Gastroesophageal sphincter (tissue), 4 donors: Measurements from ENCODE around the gene CARMIL3. TPM values are rescaled to one million over a fixed set of nuclear protein-coding genes. Genes with fewer than 3 reads are reported as not detected.
"Not testable (repeated sequence)": the region's sequence is repeated elsewhere in the genome, so short reads cannot be mapped to it uniquely, and the experiment has no call there.

ENCODE experiments used
- ATAC-seq: fragments of 150-250 bp; one replicate; pipeline ENCODE4 v1.9.1; 2016; ENCODE audit warnings: mild to moderate bottlenecking, moderate library complexity
- H3K27ac ChIP-seq, 4 donors: fragments of 200-600 bp; sonication (generic) in 3 of 4; 1 replicate in 3 of 4; 2 replicates in 1 of 4; pipeline ENCODE4 v1.5.1; 2016 to 2019
- H3K27me3 ChIP-seq: fragments of 200-600 bp; sonication (generic); one replicate; pipeline ENCODE4 v1.5.1; 2019
- H3K36me3 ChIP-seq, 2 donors: fragments of 200-600 bp; sonication (generic); one replicate each; pipeline ENCODE4 v1.5.1; 2019; ENCODE audit warnings: control low read depth in 1 of 2
- H3K4me1 ChIP-seq, 3 donors: fragments of 200-600 bp; sonication (generic); 1 replicate in 2 of 3; 2 replicates in 1 of 3; pipeline ENCODE4 v1.5.1; 2016 to 2019; ENCODE audit warnings: control low read depth in 2 of 3
- H3K4me3 ChIP-seq, 2 donors: fragments of 200-600 bp; sonication (generic); one replicate each; pipeline ENCODE4 v1.5.1; 2019; ENCODE audit warnings: mild to moderate bottlenecking in 1 of 2, moderate library complexity in 1 of 2
- H3K9me3 ChIP-seq, 3 donors: fragments of 200-600 bp; sonication (generic); one replicate each; pipeline ENCODE4 v1.5.1; 2017 to 2019; ENCODE audit warnings: control low read depth in 2 of 3
- EP300 ChIP-seq: sonication (generic); formaldehyde crosslinking; IDR thresholded peaks from one replicate; pipeline ENCODE4 v1.6.1; 2017; ENCODE audit warnings: antibody characterized with exemption, mild to moderate bottlenecking
- WGBS, 2 donors: methylation state at CpG; one replicate each; pipeline ENCODE4 v1.1.5; 2018; ENCODE audit warnings: low coverage in 1 of 2; 5-methylcytosine and 5-hydroxymethylcytosine counted together
- total RNA-seq, 4 donors: library from RNA; depleted of rRNA; stranded (reverse); fragments of >200 nt; gene quantifications; one replicate each; pipeline ENCODE4 v1.1.0, GENCODE V29; 2016
- TF ChIP-seq, protein P1 (sequence below), 4 experiments: fragments of 200-600 bp in 2 of 4; fragments of 450-650 bp in 2 of 4; sonication (generic) in 1 of 4; IDR thresholded peaks; one replicate each; pipeline ENCODE4 v1.5.1; 2017 to 2019; ENCODE audit warnings: antibody characterized with exemption in 4 of 4, mild to moderate bottlenecking in 2 of 4, moderate library complexity in 2 of 4

Gene CARMIL3
- total RNA-seq, 4 donors from 2014 or later: 0.12 to 0.47 (median 0.17) TPM; not detected in 1

DNA sequence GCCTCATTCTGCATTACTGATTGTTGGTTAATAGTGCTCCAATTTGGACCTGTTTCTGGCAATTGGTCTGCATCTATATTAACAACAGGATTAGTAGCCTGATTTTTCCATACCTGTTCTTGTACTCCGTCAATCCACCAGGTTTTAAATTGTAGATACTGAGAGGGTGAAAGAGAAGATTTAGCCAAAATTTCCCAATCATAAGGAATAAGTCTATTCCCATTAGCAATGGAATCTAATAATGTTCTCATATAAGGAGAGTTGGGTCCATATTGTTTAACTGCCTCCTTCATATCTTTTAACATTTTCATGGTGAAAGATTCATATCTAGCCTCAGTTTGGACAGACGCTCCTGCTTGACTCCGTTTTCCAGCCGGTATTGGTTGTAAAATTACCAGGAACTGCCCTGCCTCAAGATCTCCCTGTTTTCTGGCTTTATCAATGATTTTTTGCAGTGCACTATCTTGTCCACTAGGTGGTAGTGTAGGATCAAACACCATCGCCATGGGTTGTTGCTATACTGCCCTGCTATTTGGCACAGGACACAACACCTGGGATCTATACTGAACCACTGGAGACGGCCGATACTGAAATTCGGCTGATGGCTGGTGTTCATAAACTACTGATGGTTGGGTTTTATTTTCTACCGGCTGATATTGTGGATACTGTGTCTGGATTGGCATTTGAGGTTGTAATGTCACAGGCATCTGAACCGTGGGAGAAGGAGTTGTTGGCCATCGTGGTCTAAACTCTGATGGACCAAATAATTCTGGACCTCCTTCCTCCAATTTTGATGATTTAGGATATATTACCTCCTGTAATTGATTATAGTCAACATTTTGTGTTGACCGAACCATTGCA lies 37.9 kb upstream of the CARMIL3 start:
- 25 to 78% methylated on average over 4 to 12 of the region's 12 CpGs for WGBS, 2 donors
- H3K9me3 ChIP-seq: no peaks in the 10 kb centered on the region
- TF ChIP-seq EP300: no peak
- TF ChIP-seq, protein P1, sequence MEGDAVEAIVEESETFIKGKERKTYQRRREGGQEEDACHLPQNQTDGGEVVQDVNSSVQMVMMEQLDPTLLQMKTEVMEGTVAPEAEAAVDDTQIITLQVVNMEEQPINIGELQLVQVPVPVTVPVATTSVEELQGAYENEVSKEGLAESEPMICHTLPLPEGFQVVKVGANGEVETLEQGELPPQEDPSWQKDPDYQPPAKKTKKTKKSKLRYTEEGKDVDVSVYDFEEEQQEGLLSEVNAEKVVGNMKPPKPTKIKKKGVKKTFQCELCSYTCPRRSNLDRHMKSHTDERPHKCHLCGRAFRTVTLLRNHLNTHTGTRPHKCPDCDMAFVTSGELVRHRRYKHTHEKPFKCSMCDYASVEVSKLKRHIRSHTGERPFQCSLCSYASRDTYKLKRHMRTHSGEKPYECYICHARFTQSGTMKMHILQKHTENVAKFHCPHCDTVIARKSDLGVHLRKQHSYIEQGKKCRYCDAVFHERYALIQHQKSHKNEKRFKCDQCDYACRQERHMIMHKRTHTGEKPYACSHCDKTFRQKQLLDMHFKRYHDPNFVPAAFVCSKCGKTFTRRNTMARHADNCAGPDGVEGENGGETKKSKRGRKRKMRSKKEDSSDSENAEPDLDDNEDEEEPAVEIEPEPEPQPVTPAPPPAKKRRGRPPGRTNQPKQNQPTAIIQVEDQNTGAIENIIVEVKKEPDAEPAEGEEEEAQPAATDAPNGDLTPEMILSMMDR (IDR thresholded peaks at IDR 0.05): peak; percentile 91 to 94 (median 92)
- H3K27ac ChIP-seq: no peak overlapping the region
- peaks cover 0 to 33% (median 3%) of the 10 kb centered on the region in 3 donors for H3K4me1 ChIP-seq
- H3K36me3 ChIP-seq: no peaks in the 10 kb centered on the region
- H3K27me3 ChIP-seq: no peaks in the 10 kb centered on the region
- H3K4me3 ChIP-seq: no peak overlapping the region
- ATAC-seq: peak; percentile 77

DNA sequence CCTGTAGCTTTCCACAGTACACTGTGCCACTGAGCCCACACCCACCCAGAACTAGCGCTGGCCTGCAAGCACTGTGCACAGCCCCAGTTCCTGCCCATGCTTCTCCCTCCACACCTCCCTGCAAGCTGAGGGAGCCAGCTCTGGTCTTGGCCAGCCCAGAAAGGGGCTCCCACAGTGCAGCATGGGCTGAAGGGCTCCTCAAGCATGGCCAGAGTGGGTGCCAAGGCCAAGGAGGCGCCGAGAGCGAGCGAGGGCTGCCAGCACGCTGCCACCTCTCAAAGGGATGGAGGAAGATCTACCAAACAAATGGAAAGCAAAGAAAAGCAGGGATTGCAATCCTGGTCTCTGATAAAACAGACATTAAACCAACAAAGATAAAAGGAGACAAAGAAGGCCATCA lies 36.1 kb upstream of the CARMIL3 start:
- no CpG with 5 or more reads among the region's 6 CpGs for WGBS, 2 donors
- H3K4me3 ChIP-seq, ATAC-seq: not testable (repeated sequence)

DNA sequence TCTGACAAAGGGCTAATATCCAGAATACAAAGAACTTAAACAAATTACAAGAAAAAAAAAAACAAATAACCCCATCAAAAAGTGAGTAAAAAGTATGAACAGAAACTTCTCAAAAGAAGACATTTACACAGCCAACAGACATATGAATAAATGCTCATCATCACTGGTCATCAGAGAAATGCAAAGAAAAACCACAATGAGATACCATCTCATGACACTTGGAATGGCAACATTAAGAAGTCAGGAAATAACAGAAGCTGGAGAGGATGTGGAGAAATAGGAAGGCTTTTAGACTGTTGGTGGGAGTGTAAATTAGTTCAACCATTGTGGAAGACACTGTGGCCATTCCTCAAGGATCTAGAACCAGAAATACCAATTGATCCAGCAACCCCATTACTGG lies 32.8 kb upstream of the CARMIL3 start:
- not testable (repeated sequence) for H3K4me1 ChIP-seq, H3K36me3 ChIP-seq, H3K27ac ChIP-seq, H3K27me3 ChIP-seq, H3K9me3 ChIP-seq, ATAC-seq, H3K4me3 ChIP-seq

More for the DNA sequence above, 36.1 kb upstream of the CARMIL3 start:
- not testable (repeated sequence) for H3K27ac ChIP-seq, H3K36me3 ChIP-seq, H3K9me3 ChIP-seq, H3K27me3 ChIP-seq
- peaks cover 0 to 25% (median 3%) of the 10 kb centered on the region in 3 donors for H3K4me1 ChIP-seq

DNA sequence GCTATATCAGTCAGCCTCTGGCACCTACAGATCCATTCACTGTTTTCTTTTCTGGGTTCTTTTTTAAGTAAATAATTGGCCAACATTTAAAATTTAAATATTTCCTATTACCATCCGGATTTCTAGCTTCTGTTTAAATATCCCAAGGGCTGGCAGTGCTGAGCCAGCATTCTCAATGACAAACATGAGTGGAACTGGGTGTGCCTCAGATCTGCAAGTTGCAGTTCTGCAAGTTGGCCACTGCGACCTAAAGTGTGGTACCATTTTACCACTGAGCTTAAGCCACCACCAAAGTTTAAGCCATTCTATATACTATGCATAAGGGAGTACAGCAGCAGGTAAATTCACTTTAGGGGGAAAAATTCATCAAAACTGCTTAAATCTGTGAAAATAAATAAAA lies 31.9 kb upstream of the CARMIL3 start:
- H3K4me3 ChIP-seq, ATAC-seq, H3K27me3 ChIP-seq, H3K9me3 ChIP-seq, H3K36me3 ChIP-seq, H3K27ac ChIP-seq, H3K4me1 ChIP-seq: not testable (repeated sequence)
- 33 to 60% methylated on average over 1 to 2 of the region's 2 CpGs for WGBS, 2 donors

DNA sequence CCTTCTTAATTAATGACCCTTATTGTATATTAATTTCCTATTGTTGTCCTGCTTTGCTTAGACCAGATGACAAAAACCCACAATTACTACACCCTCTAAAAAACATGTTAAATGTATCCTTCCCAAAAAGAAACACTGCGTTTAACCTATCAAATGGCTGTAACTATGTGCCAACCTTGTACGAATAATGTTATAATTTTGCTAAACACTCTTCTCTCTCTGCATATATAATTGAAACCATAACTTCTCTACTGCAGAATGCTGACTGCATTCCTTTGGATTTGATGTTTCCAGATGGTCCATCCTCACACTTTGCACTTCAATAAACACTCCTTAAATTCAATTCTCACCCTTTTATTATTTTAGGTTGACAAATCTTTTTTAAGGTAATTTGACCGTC lies 31.3 kb upstream of the CARMIL3 start:
- H3K4me3 ChIP-seq, H3K9me3 ChIP-seq, H3K36me3 ChIP-seq, ATAC-seq, H3K27me3 ChIP-seq, H3K27ac ChIP-seq, H3K4me1 ChIP-seq: not testable (repeated sequence)
- 89% methylated on average over 2 of the region's 3 CpGs for WGBS, 2 donors

DNA sequence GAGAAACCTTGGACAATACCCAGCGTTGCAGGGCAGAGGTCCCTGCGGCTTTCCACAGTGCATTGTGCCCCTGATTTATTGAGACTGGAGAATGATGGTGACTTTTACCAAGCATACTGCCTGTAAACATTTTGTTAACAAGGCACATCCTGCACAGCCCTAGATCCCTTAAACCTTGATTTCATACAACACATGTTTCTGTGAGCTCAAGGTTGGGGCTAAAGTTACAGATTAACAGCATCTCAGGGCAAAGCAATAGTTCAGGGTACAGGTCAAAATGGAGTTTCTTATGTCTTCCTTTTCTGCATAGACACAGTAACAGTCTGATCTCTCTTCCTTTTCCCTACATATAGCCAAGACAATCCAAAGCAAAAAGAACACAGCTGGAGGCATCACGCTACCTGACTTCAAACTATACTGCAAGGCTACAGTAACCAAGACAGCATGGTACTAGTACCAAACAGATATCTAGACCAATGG lies 26.8 kb upstream of the CARMIL3 start:
- H3K36me3 ChIP-seq, H3K9me3 ChIP-seq, H3K4me3 ChIP-seq, H3K4me1 ChIP-seq, ATAC-seq, H3K27ac ChIP-seq, H3K27me3 ChIP-seq: not testable (repeated sequence)
- WGBS, 2 donors: no CpG with 5 or more reads among the region's 3 CpGs

DNA sequence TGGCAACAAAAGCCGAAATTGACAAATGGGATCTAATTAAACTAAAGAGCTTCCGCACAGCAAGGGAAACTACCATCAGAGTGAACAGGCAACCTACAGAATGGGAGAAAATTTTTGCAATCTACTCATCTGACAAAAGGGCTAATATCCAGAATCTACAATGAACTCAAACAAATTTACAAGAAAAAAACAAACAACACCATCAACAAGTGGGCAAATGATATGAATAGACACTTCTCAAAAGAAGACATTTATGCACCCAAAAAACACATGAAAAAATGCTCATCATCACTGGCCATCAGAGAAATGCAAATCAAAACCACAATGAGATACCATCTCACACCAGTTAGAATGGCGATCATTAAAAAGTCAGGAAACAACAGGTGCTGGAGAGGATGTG lies 22.1 kb upstream of the CARMIL3 start:
- not testable (repeated sequence) for H3K4me3 ChIP-seq, H3K27me3 ChIP-seq, H3K36me3 ChIP-seq, ATAC-seq, H3K9me3 ChIP-seq, H3K27ac ChIP-seq, H3K4me1 ChIP-seq
- WGBS, 2 donors: 90 to 100% methylated on average over 2 of the region's 3 CpGs

DNA sequence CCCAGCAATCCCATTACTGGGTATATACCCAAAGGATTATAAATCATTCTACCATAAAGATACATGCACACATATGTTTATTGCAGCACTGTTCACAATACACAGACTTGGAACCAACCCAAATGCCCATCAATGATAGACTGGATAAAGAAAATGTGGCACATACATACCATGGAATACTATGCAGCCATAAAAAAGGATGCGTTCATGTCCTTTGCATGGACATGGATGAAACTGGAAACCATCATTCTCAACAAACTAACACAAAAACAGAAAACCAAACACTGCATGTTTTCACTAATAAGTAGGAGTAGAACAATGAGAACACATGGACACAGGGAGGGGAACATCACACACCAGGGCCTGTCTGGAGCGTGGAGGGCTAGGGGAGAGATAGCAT lies 20.5 kb upstream of the CARMIL3 start:
- H3K9me3 ChIP-seq, H3K4me3 ChIP-seq, H3K36me3 ChIP-seq, H3K27ac ChIP-seq, H3K4me1 ChIP-seq, H3K27me3 ChIP-seq, ATAC-seq: not testable (repeated sequence)
- WGBS, 2 donors: 67 to 96% methylated on average over 1 to 2 of the region's 2 CpGs
